SKM-1 (cell line): Measurements from ENCODE around the gene XPR1.
"Not testable (repeated sequence)": the region's sequence is repeated elsewhere in the genome, so short reads cannot be mapped to it uniquely, and the experiment has no call there.

Source experiments
- DNase-seq: peaks from one replicate; lab custom pipeline; 2025; ENCODE audit not compliant: unreplicated experiment; lab: John Stamatoyannopoulos, UW

Gene XPR1

GRCh38 chr1:180833180-180833579 is 201.4 kb downstream of the XPR1 start:
- not testable (repeated sequence) for DNase-seq

- DNase-seq: no peak
These were observed 204.6 kb downstream of the XPR1 start for GRCh38 chr1:180836449-180836848.

GRCh38 chr1:180837020-180837419 is 205.2 kb downstream of the XPR1 start:
- DNase-seq: no peak

GRCh38 chr1:180838535-180838934 is 206.7 kb downstream of the XPR1 start:
- DNase-seq: no peak

GRCh38 chr1:180839547-180839946 is 207.7 kb downstream of the XPR1 start:
- no peak for DNase-seq

GRCh38 chr1:180841415-180841814 is 209.6 kb downstream of the XPR1 start:
- no peak for DNase-seq

GRCh38 chr1:180842052-180842451 is 210.2 kb downstream of the XPR1 start:
- no peak for DNase-seq

- DNase-seq: no peak
These were observed 210.9 kb downstream of the XPR1 start for GRCh38 chr1:180842491-180843275.

GRCh38 chr1:180845352-180845751 is 213.5 kb downstream of the XPR1 start:
- no peak for DNase-seq

GRCh38 chr1:180848191-180848590 is 216.4 kb downstream of the XPR1 start:
- DNase-seq: no peak

GRCh38 chr1:180849031-180849775 is 217.4 kb downstream of the XPR1 start:
- no peak for DNase-seq

GRCh38 chr1:180851995-180852887 is 220.4 kb downstream of the XPR1 start:
- no peak for DNase-seq

GRCh38 chr1:180854001-180854400 is 222.2 kb downstream of the XPR1 start:
- no peak for DNase-seq

GRCh38 chr1:180854456-180854855 is 222.6 kb downstream of the XPR1 start:
- no peak for DNase-seq

- not testable (repeated sequence) for DNase-seq
These were observed 226.3 kb downstream of the XPR1 start for GRCh38 chr1:180857947-180858725.

GRCh38 chr1:180859306-180859705 is 227.5 kb downstream of the XPR1 start:
- no peak for DNase-seq

- no peak for DNase-seq
These were observed 228.7 kb downstream of the XPR1 start for GRCh38 chr1:180860535-180860934.

GRCh38 chr1:180862305-180862704 is 230.5 kb downstream of the XPR1 start:
- no peak for DNase-seq

GRCh38 chr1:180863158-180863775 is 231.4 kb downstream of the XPR1 start:
- peak; percentile 56 for DNase-seq
